H9 (cell line): ENCODE data around the gene SREK1IP1. TPM values are rescaled to one million over a fixed set of nuclear protein-coding genes. Genes with fewer than 3 reads are reported as not detected.

Source experiments
- DNase-seq: peaks from one replicate; pipeline ENCODE4 v3.0.0-alpha.2; 2017
- H2AFZ ChIP-seq: one replicate; pipeline ENCODE4 v1.6.1; 2013; ENCODE audit warnings: mild to moderate bottlenecking, low read length, control low read depth, moderate library complexity
- H2AK5ac ChIP-seq: 2 replicates; pipeline ENCODE4 v1.6.1; 2013; ENCODE audit warnings: low read length, control low read depth, mixed read lengths; ENCODE audit not compliant: insufficient read length
- H2BK120ac ChIP-seq: one replicate; pipeline ENCODE4 v1.6.1; 2013; ENCODE audit warnings: low read depth, mild to moderate bottlenecking, low read length, control low read depth, inconsistent platforms; ENCODE audit not compliant: poor library complexity, severe bottlenecking
- H2BK12ac ChIP-seq: 2 replicates; pipeline ENCODE4 v1.6.1; 2013; ENCODE audit warnings: low read length, control low read depth, mixed read lengths, low read depth; ENCODE audit not compliant: insufficient read length
- H2BK15ac ChIP-seq: 2 replicates; pipeline ENCODE4 v1.6.1; 2013; ENCODE audit warnings: low read depth, low read length, control low read depth
- H2BK20ac ChIP-seq: one replicate; pipeline ENCODE4 v1.6.1; 2013; ENCODE audit warnings: low read depth, mild to moderate bottlenecking, low read length, control low read depth, inconsistent platforms; ENCODE audit not compliant: poor library complexity, severe bottlenecking
- H2BK5ac ChIP-seq: 2 replicates; pipeline ENCODE4 v1.6.1; 2013; ENCODE audit warnings: low read length, control low read depth, mixed read lengths; ENCODE audit not compliant: insufficient read length
- H3K14ac ChIP-seq: 2 replicates; pipeline ENCODE4 v1.6.1; 2013; ENCODE audit warnings: low read length, control low read depth; ENCODE audit not compliant: insufficient read depth
- H3K18ac ChIP-seq: 2 replicates; pipeline ENCODE4 v1.6.1; 2013; ENCODE audit warnings: low read depth, mild to moderate bottlenecking, mixed read lengths, low read length, control low read depth; ENCODE audit not compliant: insufficient read length
- H3K23ac ChIP-seq: 2 replicates; pipeline ENCODE4 v1.6.1; 2013; ENCODE audit warnings: low read length, control low read depth, mixed read lengths, low read depth; ENCODE audit not compliant: insufficient read length
- H3K23me2 ChIP-seq: 2 replicates; pipeline ENCODE4 v1.6.1; 2013; ENCODE audit warnings: low read depth, mild to moderate bottlenecking, mixed read lengths, low read length, control low read depth; ENCODE audit not compliant: insufficient read length, poor library complexity, severe bottlenecking
- H3K27ac ChIP-seq: 2 replicates; pipeline ENCODE4 v1.5.1; 2013; ENCODE audit warnings: low read length, control low read depth, mixed read lengths, low read depth; ENCODE audit not compliant: insufficient read length
- H3K27me3 ChIP-seq: 2 replicates; pipeline ENCODE4 v1.6.1; 2013; ENCODE audit warnings: low read length, control low read depth, inconsistent platforms; ENCODE audit not compliant: insufficient read depth
- H3K4ac ChIP-seq: 2 replicates; pipeline ENCODE4 v1.6.1; 2013; ENCODE audit warnings: low read depth, mild to moderate bottlenecking, control low read depth, inconsistent platforms, low read length, moderate library complexity
- H3K4me1 ChIP-seq: 2 replicates; pipeline ENCODE4 v1.6.1; 2013; ENCODE audit warnings: low read length, control low read depth, inconsistent platforms; ENCODE audit not compliant: insufficient read depth
- H3K4me2 ChIP-seq: 2 replicates; pipeline ENCODE4 v1.6.1; 2013; ENCODE audit warnings: low read length, control low read depth, mixed read lengths; ENCODE audit not compliant: insufficient read length, insufficient read depth
- H3K56ac ChIP-seq: 2 replicates; pipeline ENCODE4 v1.6.1; 2013; ENCODE audit warnings: low read depth, mild to moderate bottlenecking, mixed read lengths, low read length, control low read depth; ENCODE audit not compliant: insufficient read length
- H3K79me1 ChIP-seq: 2 replicates; pipeline ENCODE4 v1.6.1; 2013; ENCODE audit warnings: low read depth, mild to moderate bottlenecking, moderate library complexity, low read length, control low read depth, inconsistent platforms; ENCODE audit not compliant: insufficient read depth, poor library complexity, severe bottlenecking
- H3K79me2 ChIP-seq: 2 replicates; pipeline ENCODE4 v1.6.1; 2013; ENCODE audit warnings: low read length, control low read depth, inconsistent platforms; ENCODE audit not compliant: insufficient read depth
- H3K9ac ChIP-seq: 2 replicates; pipeline ENCODE4 v1.6.1; 2013; ENCODE audit warnings: low read length, control low read depth, mixed read lengths; ENCODE audit not compliant: insufficient read length; ENCODE audit errors: extremely low read depth
- H3K9me3 ChIP-seq: one replicate; pipeline ENCODE4 v1.6.1; 2013; ENCODE audit warnings: low read depth, low read length, inconsistent platforms; ENCODE audit not compliant: control insufficient read depth
- H3T11ph ChIP-seq: one replicate; pipeline ENCODE4 v1.6.1; 2013; ENCODE audit warnings: mild to moderate bottlenecking, low read length, control low read depth, inconsistent platforms
- H4K20me1 ChIP-seq: one replicate; pipeline ENCODE4 v1.6.1; 2013; ENCODE audit not compliant: control insufficient read depth, insufficient read length, insufficient read depth
- H4K5ac ChIP-seq: 2 replicates; pipeline ENCODE4 v1.6.1; 2013; ENCODE audit warnings: low read depth, mild to moderate bottlenecking, mixed read lengths, low read length, control low read depth; ENCODE audit not compliant: insufficient read length
- H4K8ac ChIP-seq: replicated peaks from 2 replicates; pipeline ENCODE4 v1.6.1; 2013; ENCODE audit warnings: low read length, control low read depth, mixed read lengths, low read depth; ENCODE audit not compliant: insufficient read length
- H4K91ac ChIP-seq: 2 replicates; pipeline ENCODE4 v1.6.1; 2013; ENCODE audit warnings: low read depth, mild to moderate bottlenecking, moderate library complexity, mixed read lengths, low read length, control low read depth; ENCODE audit not compliant: insufficient read length
- H3K27ac Mint-ChIP-seq, 3 experiments: 2 replicates in 2 of 3; 3 replicates in 1 of 3; pipeline ENCODE4 v1.8.0; 2020 to 2021; ENCODE audit warnings: mixed read lengths in 3 of 3, mild to moderate bottlenecking in 1 of 3, moderate library complexity in 1 of 3
- H3K27me3 Mint-ChIP-seq: 2 replicates; pipeline ENCODE4 v1.8.0; 2021; ENCODE audit warnings: low read depth, mild to moderate bottlenecking, moderate library complexity, mixed read lengths
- H3K36me3 Mint-ChIP-seq, 3 experiments: 2 replicates in 2 of 3; 3 replicates in 1 of 3; pipeline ENCODE4 v1.8.0; 2020 to 2021; ENCODE audit warnings: low read depth in 3 of 3, mixed read lengths in 3 of 3; ENCODE audit not compliant: insufficient read depth in 1 of 3
- H3K4me1 Mint-ChIP-seq, 2 experiments: 2 replicates each; pipeline ENCODE4 v1.8.0; 2020; ENCODE audit warnings: mixed read lengths in 2 of 2
- H3K4me3 Mint-ChIP-seq, 2 experiments: 2 replicates in 1 of 2; 3 replicates in 1 of 2; pipeline ENCODE4 v1.8.0; 2020 to 2021; ENCODE audit warnings: mild to moderate bottlenecking in 2 of 2, mixed read lengths in 2 of 2, moderate library complexity in 1 of 2
- H3K9me3 Mint-ChIP-seq, 2 experiments: 2 replicates in 1 of 2; 3 replicates in 1 of 2; pipeline ENCODE4 v1.8.0; 2020; ENCODE audit warnings: mild to moderate bottlenecking in 2 of 2, mixed read lengths in 2 of 2, moderate library complexity in 1 of 2
- CTCF ChIP-seq: fragments of 200-600 bp; sonication (generic); conservative IDR thresholded peaks from 3 replicates; pipeline ENCODE4 v1.8.0; 2021; ENCODE audit warnings: antibody characterized with exemption, mild to moderate bottlenecking
- WGBS: extraction: QIAGEN DNeasy Blood & Tissue Kit; methylation state at CpG from one replicate; pipeline ENCODE4 v1.1.7; 2013; ENCODE audit warnings: missing lambda C conversion rate, low lambda C conversion rate, mixed read lengths; ENCODE audit not compliant: insufficient read length; ENCODE audit errors: extremely low coverage; 5-methylcytosine and 5-hydroxymethylcytosine counted together
- total RNA-seq: library from RNA; stranded (reverse); gene quantifications from 2 replicates; pipeline ENCODE4 v1.2.1, GENCODE V29; 2021

SREK1IP1 gene
- total RNA-seq, 1 experiment from 2014 or later: 28.6 TPM

DNA sequence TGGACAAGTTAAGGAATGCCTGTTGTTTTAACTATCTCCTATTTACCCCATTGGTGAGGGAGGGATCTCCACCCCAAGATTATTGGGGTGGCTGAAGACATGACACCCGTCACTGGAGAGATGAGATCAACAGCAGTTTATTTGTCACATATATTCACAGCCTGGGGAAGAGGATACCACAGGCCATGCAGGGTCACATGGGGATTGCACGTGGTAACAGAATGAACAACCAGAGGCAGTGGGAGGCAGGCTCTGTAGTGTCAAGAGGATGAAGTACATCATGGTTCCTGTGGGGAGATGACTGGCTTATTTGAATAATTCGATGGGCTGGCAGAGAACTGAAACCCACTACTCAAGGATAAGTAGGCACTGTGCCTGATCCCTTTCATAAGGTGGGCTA is 96.8 kb downstream of the SREK1IP1 start:
- Histone ChIP-seq H3K4me2 (no peak overlapping the region), H3K56ac (no peak overlapping the region), H4K8ac (no peak overlapping the region), H2AFZ (no peak overlapping the region), H3K79me2 (no peaks in the 10 kb centered on the region), H4K91ac (no peak overlapping the region), H3K79me1 (no peaks in the 10 kb centered on the region), H2BK20ac (no peak overlapping the region), H2BK5ac (no peak overlapping the region), H3K9ac (no peak overlapping the region), H2BK12ac (no peak overlapping the region), H3K14ac (no peak overlapping the region), H3K4me1 (no peaks in the 10 kb centered on the region), H4K20me1 (no peaks in the 10 kb centered on the region), H2AK5ac (no peak overlapping the region), H3K9me3 (no peaks in the 10 kb centered on the region), H3T11ph (no peak overlapping the region), H3K23me2 (no peaks in the 10 kb centered on the region), H3K18ac (no peak overlapping the region), H3K27me3 (no peaks in the 10 kb centered on the region), H2BK120ac (no peak overlapping the region), H3K27ac (no peak overlapping the region), H3K23ac (no peak overlapping the region), H2BK15ac (no peak overlapping the region), H3K4ac (no peak overlapping the region), H4K5ac (no peak overlapping the region)
- Mint-ChIP-seq H3K27ac (no peak overlapping the region), H3K27me3 (no peaks in the 10 kb centered on the region), H3K36me3 (no peaks in the 10 kb centered on the region), H3K9me3 (no peaks in the 10 kb centered on the region), H3K4me1 (peaks cover 6 to 7% of the 10 kb centered on the region in 2 experiments), H3K4me3 (no peak overlapping the region)
- no peak for TF ChIP-seq CTCF
- no peak for DNase-seq
- whole genome bisulfite sequencing: no CpG with 5 or more reads among the region's 3 CpGs
